Progenitor cell of endocrine pancreas (in vitro differentiated cells): ENCODE results near the gene TC2N. TPM values are rescaled to one million over a fixed set of nuclear protein-coding genes. Genes with fewer than 3 reads are reported as not detected.

ENCODE experiments used
- DNase-seq: peaks from one replicate; pipeline ENCODE4 v3.0.0; 2021; ENCODE audit warnings: low spot score; ENCODE audit not compliant: unreplicated experiment
- H3K27ac Mint-ChIP-seq: 2 replicates; pipeline ENCODE4 v1.8.0; 2021; ENCODE audit warnings: mild to moderate bottlenecking, moderate library complexity, mixed read lengths
- H3K27me3 Mint-ChIP-seq: 2 replicates; pipeline ENCODE4 v1.8.0; 2021; ENCODE audit warnings: mixed read lengths
- H3K36me3 Mint-ChIP-seq: 2 replicates; pipeline ENCODE4 v1.8.0; 2022; ENCODE audit warnings: mixed read lengths; ENCODE audit not compliant: insufficient read depth
- H3K4me1 Mint-ChIP-seq: 2 replicates; pipeline ENCODE4 v1.8.0; 2021; ENCODE audit warnings: low read depth, mixed read lengths
- H3K4me3 Mint-ChIP-seq: 2 replicates; pipeline ENCODE4 v1.8.0; 2021; ENCODE audit warnings: low read depth, mild to moderate bottlenecking, moderate library complexity, mixed read lengths
- H3K9me3 Mint-ChIP-seq: 2 replicates; pipeline ENCODE4 v1.8.0; 2021; ENCODE audit warnings: low read depth, mixed read lengths
- CTCF ChIP-seq: fragments of 200-600 bp; sonication (generic); IDR thresholded peaks from one replicate; pipeline ENCODE4 v1.5.0; 2021; ENCODE audit warnings: antibody characterized with exemption, mild to moderate bottlenecking; ENCODE audit not compliant: unreplicated experiment
- total RNA-seq: library from RNA; stranded (reverse); gene quantifications from 2 replicates; pipeline ENCODE4 v1.2.1, GENCODE V29; 2021

Gene TC2N
- total RNA-seq, 1 donor from 2014 or later = 38.5 TPM

GRCh38 chr14:91778217-91778616 is 89.1 kb downstream of the TC2N start:
- peaks cover 9% of the 10 kb centered on the region for H3K4me1 Mint-ChIP-seq
- peaks cover 17% of the 10 kb centered on the region for H3K36me3 Mint-ChIP-seq
- no peak overlapping the region for H3K4me3 Mint-ChIP-seq
- no peaks in the 10 kb centered on the region for H3K9me3 Mint-ChIP-seq
- DNase-seq = no peak
- no peak for TF ChIP-seq CTCF
- no peak overlapping the region for H3K27ac Mint-ChIP-seq
- no peaks in the 10 kb centered on the region for H3K27me3 Mint-ChIP-seq

- Mint-ChIP-seq H3K4me3 (no peak overlapping the region), H3K9me3 (no peaks in the 10 kb centered on the region), H3K36me3 (peaks cover 10% of the 10 kb centered on the region), H3K27me3 (no peaks in the 10 kb centered on the region), H3K27ac (no peak overlapping the region), H3K4me1 (no peaks in the 10 kb centered on the region)
- no peak for DNase-seq
- no peak for TF ChIP-seq CTCF
Measured at GRCh38 chr14:91774140-91775096, 92.9 kb downstream of the TC2N start.

GRCh38 chr14:91770185-91770584 is 97.2 kb downstream of the TC2N start:
- Mint-ChIP-seq H3K4me3 (no peak overlapping the region), H3K9me3 (no peaks in the 10 kb centered on the region), H3K36me3 (peaks cover 4% of the 10 kb centered on the region), H3K27ac (no peak overlapping the region), H3K4me1 (no peaks in the 10 kb centered on the region), H3K27me3 (no peaks in the 10 kb centered on the region)
- no peak for DNase-seq
- TF ChIP-seq CTCF = no peak

GRCh38 chr14:91755570-91756295 is 111.6 kb downstream of the TC2N start:
- Mint-ChIP-seq H3K4me3 (no peak overlapping the region), H3K27ac (no peak overlapping the region), H3K4me1 (peaks cover 6% of the 10 kb centered on the region), H3K9me3 (peaks cover 5% of the 10 kb centered on the region), H3K36me3 (peaks cover 8% of the 10 kb centered on the region), H3K27me3 (no peaks in the 10 kb centered on the region)
- no peak for DNase-seq
- TF ChIP-seq CTCF = no peak

GRCh38 chr14:91754819-91755218 is 112.5 kb downstream of the TC2N start:
- TF ChIP-seq CTCF = no peak
- no peak overlapping the region for H3K4me3 Mint-ChIP-seq
- no peak for DNase-seq
- no peaks in the 10 kb centered on the region for H3K27me3 Mint-ChIP-seq
- H3K9me3 Mint-ChIP-seq = no peaks in the 10 kb centered on the region
- peaks cover 6% of the 10 kb centered on the region for H3K4me1 Mint-ChIP-seq
- H3K27ac Mint-ChIP-seq = no peak overlapping the region
- peaks cover 5% of the 10 kb centered on the region for H3K36me3 Mint-ChIP-seq
